Measurements from ENCODE around the gene UBE3A.

Gene UBE3A

DNA sequence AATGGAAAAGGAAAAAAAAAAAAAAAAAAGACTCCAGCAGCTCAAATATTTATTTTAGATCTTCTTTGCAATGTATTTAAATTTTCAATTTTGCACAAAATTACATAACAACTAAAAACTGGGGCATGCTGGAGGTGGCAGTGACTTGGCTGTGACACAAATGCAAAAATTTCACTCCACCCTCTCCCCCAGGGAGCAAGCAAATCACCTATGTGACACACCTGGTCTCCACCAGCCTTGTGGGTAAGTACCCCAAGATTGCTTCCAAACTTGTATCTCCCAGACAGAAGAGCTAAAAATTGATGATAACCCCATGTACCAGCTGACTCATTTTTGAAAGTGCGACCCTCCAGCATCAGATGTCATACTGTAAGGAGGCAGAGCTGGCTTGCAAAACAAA is 32.0 kb downstream of the UBE3A start:
- no peak for DNase-seq (ENCODE audit: low read depth in 2 of 2, low spot score in 1 of 2)

GRCh38 chr15:25406261-25406660 is 32.6 kb downstream of the UBE3A start:
- DNase-seq (ENCODE audit: low read depth in 2 of 2, low spot score in 1 of 2), result no peak

DNA sequence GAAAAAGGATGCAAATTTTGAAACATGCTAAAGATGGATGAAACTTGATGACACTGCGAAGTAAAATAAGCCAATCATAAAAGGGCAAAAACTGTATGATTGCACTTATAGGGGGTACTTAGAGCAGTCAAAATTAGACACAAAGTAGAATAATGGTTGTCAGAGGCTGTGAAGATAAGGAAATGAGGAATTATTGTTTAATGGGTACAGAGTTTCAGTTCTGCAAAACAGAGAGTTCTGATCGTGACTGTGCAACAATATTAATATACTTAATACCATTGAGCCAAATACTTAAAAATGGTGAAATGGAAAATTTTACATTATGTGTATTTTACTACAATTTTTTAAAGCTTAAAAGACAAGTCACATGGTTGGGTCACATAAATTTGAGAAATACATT is 35.1 kb downstream of the UBE3A start:
- no peak for DNase-seq (ENCODE audit: low read depth in 2 of 2, low spot score in 1 of 2)

GRCh38 chr15:25402342-25402741 is 36.5 kb downstream of the UBE3A start:
- DNase-seq (ENCODE audit: low read depth in 2 of 2, low spot score in 1 of 2), result no peak

DNA sequence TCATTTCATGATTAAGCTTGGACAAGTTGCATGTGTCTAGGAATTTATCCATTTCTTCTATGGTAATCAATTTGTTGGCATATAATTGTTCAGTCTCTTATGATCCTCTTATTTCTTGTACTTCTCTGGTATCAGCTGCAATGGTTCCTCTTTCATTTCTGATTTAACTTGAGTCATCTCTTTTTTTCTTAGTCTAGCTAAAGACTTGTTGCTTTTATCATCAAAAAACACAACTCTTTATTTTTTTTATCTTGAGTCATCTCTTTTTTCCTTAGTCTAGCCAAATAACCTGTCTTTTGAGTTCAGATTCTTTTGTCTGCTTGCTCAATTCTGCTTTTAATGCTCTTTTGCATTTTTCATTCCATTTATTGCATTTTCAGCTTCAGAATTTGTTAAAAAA is 37.3 kb downstream of the UBE3A start:
- DNase-seq (ENCODE audit: low read depth in 2 of 2, low spot score in 1 of 2), result no peak

DNA sequence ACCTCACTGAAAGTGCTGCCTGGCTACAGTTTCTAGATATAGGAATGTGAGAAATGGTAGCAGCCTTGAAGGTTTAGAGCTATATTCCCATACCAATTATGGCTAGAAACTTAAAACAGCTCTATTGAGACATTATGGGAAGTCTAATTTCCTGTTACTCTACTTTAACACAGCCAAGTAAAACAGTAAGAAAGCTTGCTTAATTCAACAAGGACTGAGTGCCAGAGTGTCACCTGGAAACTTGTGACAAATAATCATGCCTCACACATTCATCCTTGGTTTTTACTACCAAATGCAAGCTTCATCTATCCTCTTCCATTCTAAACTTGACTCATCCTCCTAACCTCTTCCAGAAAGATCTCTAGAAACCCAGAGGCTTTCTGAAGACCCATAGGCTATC is 41.7 kb downstream of the UBE3A start:
- no peak for DNase-seq (ENCODE audit: low read depth in 2 of 2, low spot score in 1 of 2)

DNA sequence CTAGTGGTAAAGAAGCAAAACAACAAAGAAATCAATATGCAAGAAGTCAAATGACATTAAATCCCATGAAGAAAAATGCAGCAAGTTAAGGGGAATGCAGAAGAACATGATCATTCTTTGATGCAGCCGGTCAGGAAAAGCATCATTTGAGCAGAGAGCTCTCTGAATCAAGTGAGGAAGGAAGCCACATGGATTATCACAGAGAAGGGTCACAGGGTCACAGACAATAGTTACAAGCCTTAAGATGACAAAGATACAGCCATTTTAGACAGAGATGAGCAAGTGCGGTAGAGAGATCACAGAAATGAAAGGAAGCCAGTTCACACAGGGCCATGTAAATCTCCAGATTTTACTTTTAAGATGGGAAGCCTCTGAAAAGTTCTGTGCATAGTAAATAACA is 43.9 kb downstream of the UBE3A start:
- no peak for DNase-seq (ENCODE audit: low read depth in 2 of 2, low spot score in 1 of 2)

GRCh38 chr15:25392806-25393205 is 46.0 kb downstream of the UBE3A start:
- DNase-seq (ENCODE audit: low read depth in 2 of 2, low spot score in 1 of 2), result no peak

DNA sequence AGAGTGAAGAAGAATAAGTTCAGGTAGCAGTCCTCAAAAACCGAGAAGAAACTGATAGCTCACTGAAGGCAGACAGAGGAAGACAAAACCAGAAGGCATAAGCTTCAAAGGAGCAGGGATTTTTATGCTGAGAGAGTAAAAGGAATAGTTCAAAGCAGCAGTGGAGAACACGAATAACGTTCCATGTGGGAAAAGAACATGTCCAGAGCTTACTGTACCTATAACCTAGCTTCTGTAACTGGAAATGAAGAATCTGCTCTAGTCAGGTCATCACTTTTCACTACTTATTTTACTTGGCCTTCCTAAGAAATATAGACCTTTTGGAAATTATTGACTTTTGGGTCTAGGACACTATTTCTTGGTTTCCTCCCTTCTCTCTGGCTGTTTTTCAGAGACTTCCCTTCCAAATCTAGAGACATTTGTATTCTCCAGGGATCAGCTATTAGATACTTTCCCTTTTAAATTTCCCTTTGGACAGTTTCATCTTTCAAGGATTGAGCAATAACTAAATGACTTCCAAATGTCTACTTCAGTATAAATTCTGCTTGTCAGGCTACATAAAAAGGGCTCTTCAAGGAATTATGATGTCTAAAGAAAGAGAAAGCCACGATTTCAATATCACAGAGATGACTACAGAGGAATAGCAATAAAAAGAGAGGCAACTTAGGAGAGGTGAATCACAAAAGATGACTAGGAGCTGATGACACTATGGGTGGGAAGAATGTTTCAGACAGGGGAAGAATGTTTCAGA is 46.7 kb downstream of the UBE3A start:
- DNase-seq (ENCODE audit: low read depth in 2 of 2, low spot score in 1 of 2), result no peak

DNA sequence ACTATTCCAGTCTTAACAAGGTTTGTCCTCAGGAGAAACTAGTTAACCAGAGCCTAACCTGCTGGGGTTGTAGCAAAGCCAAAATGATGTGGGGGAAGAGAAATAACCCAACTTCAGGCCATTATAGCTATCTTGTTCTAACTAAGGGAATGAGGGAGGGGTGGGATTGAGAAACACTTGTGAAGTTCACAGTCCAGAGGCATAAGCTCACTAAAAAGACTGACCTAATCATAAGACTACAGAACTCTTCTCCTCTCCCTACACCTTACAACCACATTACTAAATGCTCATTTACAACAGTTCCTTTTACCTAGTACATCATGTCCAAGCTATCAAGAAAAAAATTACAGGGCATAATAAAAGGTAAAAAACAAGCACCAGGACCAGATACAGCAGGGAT is 52.8 kb downstream of the UBE3A start:
- no peak for DNase-seq (ENCODE audit: low read depth in 2 of 2, low spot score in 1 of 2)

- DNase-seq (ENCODE audit: low read depth in 2 of 2, low spot score in 1 of 2), result no peak
Observed at GRCh38 chr15:25381579-25381978, 57.2 kb downstream of the UBE3A start.

GRCh38 chr15:25378501-25378901 is 60.3 kb downstream of the UBE3A start:
- no peak for DNase-seq (ENCODE audit: low read depth in 2 of 2, low spot score in 1 of 2)

DNA sequence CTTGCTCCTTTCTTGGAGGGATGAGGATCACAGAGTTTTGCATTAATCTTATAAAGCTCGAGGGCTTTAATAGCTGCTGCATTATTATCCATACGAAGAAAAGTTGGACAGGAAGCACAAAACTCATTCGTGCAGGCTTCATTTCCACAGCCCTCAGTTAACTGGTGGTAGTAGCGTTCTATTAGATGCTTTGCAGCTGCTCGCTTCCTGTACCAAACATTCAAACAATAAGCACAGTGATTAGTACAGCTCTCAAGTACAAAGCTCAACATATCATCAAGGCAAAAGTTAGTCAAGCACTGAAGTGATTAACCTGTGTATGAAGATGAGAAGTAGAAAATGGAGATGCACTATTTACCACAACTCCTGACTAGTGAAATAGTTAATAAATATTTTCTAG is 63.3 kb downstream of the UBE3A start:
- DNase-seq (ENCODE audit: low read depth in 2 of 2, low spot score in 1 of 2), result no peak

DNA sequence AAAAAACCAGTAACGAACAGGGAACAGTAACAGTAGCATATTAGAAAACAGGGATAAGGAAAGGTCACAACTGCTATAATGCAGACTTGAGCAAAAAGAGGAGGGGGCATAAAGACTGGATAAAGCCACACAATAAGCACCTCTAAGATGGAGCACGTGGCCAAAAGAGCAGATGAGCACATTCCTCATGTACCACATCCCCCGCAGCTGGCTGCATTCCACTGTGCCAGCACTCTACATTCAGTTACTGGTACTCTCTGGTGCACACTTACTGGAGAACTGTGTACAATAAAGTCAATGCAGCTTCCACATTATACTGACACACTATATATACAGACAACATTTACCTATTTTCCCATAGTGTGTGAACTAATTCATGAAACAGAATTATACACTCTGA is 64.7 kb downstream of the UBE3A start:
- DNase-seq (ENCODE audit: low read depth in 2 of 2, low spot score in 1 of 2), result no peak

- no peak for DNase-seq (ENCODE audit: low read depth in 2 of 2, low spot score in 1 of 2)
Observed at GRCh38 chr15:25372298-25372697, 66.5 kb downstream of the UBE3A start.

DNA sequence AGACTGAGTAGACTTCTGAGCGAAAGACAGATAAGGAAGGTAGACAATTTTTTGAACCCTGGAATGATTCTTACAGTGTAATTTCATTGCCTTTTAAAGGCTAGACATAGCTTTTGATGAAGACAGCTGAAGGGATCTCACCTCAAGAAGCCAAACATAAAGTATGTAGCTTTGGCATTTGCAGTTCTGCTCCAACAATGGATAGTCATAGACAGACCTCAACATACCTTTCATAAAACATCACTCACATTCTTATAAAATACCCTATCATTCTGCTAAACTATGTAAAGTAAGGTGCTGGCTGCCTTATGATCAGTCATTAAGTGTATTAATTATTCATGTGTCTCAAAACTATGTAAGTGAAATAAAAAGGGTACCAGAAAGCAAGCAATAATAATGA is 70.0 kb downstream of the UBE3A start:
- no peak for DNase-seq (ENCODE audit: low read depth in 2 of 2, low spot score in 1 of 2)

DNA sequence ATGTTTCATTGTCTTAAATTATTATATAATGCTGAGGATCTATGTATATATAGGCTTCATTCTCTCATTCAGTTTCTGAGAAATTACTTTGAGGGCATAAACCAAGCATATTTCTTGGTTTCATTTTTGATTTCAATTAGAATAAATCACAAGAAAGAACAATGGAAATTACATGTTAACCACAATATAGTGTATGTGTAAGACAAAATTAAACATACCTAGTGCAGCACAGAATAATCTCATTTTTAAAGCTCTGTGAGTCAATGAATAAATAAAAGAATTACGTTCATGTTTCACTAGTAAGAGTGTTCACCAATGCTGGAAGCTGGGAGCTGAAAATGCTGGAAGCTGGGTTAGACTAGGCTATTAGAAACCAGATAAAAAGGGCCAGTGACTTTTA is 72.8 kb downstream of the UBE3A start:
- no peak for DNase-seq (ENCODE audit: low read depth in 2 of 2, low spot score in 1 of 2)

- DNase-seq (ENCODE audit: low read depth in 2 of 2, low spot score in 1 of 2), result no peak
Observed at GRCh38 chr15:25362545-25362944, 76.3 kb downstream of the UBE3A start.

- no peak for DNase-seq (ENCODE audit: low read depth in 2 of 2, low spot score in 1 of 2)
Observed at GRCh38 chr15:25347707-25348106, 91.1 kb downstream of the UBE3A start.

- DNase-seq (ENCODE audit: low read depth in 2 of 2, low spot score in 1 of 2), result no peak
Observed at GRCh38 chr15:25346371-25346770, 92.5 kb downstream of the UBE3A start.

DNA sequence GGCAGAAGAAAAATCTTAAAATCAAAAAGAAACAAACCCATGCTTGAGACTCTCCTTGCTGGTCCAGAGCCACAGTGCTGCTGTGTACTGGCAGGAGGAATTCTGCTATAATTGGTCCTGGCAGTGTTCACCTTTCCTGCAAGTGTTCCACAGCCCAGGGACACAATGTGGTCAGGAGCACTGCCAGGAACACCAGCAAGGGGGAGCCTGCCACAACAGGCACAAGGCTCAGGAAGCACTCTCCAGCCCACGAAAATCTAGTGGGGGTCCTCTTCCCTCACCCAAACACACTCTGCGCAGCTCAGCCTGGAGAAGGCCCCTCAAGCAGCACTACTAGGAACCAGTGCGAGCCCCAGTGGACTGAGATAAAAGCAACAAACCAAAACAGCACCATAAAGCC is 92.9 kb downstream of the UBE3A start:
- no peak for DNase-seq (ENCODE audit: low read depth in 2 of 2, low spot score in 1 of 2)

DNA sequence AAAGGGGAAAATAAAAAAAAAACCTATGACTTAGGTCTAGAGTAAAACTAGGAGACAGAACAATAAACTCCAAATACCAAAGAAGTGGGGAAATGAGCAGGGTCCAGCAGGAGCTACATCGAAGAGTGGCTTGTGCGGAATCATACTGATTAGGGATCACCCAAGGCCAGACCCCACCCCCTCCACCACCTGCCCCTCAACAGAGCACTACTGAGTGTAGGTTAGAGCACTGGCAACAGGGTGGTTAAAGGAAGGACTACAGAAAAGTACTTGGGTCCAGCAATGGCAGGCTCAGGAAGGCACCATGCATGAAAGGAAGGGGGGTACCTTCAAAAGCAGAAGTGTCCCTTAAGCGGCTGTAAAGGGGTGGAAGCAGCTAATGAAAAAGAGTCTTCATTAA is 96.2 kb downstream of the UBE3A start:
- no peak for DNase-seq (ENCODE audit: low read depth in 2 of 2, low spot score in 1 of 2)

DNA sequence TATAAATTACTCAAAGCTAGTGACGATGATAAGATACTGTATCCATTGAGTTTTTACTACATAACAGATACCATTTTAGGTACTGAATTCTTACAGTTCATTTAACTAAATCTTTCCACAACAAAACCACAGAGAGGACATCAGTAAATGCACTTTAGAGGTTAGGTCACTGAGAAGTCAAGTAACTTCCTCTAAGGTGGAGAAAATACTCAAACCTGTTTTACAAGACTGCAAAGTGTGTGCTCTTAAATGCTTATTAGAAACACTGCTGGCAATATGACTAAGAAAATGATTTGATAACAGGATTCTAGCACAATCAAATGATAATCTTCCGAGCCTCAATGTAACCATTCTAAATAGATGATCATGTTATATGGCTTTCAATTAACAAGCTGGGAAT is 99.4 kb downstream of the UBE3A start:
- no peak for DNase-seq (ENCODE audit: low read depth in 2 of 2, low spot score in 1 of 2)

- DNase-seq (ENCODE audit: low read depth in 2 of 2, low spot score in 1 of 2), result no peak
Observed at GRCh38 chr15:25335279-25335678, 103.5 kb downstream of the UBE3A start.
